K562 (cell line): ENCODE results near the gene CDC45. TPM values are rescaled to one million over a fixed set of nuclear protein-coding genes. Genes with fewer than 3 reads are reported as not detected.

Experiments
- ARHGAP35 ChIP-seq: fragments of 450-650 bp; IDR thresholded peaks from 2 replicates; pipeline ENCODE4 v1.6.1; 2018; ENCODE audit not compliant: partially characterized antibody
- ATF1 ChIP-seq, 2 experiments: fragments of 450-650 bp in 1 of 2; IDR thresholded peaks; 2 replicates each; pipeline ENCODE4 v1.6.1; 2016; ENCODE audit warnings: missing compliant biosample characterization in 1 of 2, missing genetic modification characterization in 1 of 2
- CBX3 ChIP-seq, 2 experiments: IDR thresholded peaks; 1 replicate in 1 of 2; 2 replicates in 1 of 2; pipeline ENCODE4 v1.6.1; 2012; ENCODE audit warnings: inconsistent platforms in 2 of 2, low read length in 2 of 2, borderline replicate concordance in 1 of 2, control low read depth in 1 of 2
- E2F3 ChIP-seq: fragments of 250-450 bp; sonication (Bioruptor Pico); IDR thresholded peaks from 2 replicates; pipeline ENCODE4 v1.4.0; 2020; ENCODE audit warnings: mild to moderate bottlenecking
- GTF2F1 ChIP-seq: IDR thresholded peaks from 2 replicates; pipeline ENCODE4 v1.6.1; 2011; ENCODE audit warnings: low read depth, low read length, improper control_type of control experiment
- HNRNPLL ChIP-seq: fragments of 200-400 bp; formaldehyde crosslinking; IDR thresholded peaks from 2 replicates; pipeline ENCODE4 v1.6.1; 2017; ENCODE audit warnings: low read length, low read depth, mild to moderate bottlenecking; ENCODE audit not compliant: poor library complexity, severe bottlenecking
- KDM1A ChIP-seq, 2 experiments: fragments of 450-650 bp; IDR thresholded peaks; 2 replicates each; pipeline ENCODE4 v1.6.1; 2016; ENCODE audit warnings: mild to moderate bottlenecking in 2 of 2
- MAZ ChIP-seq, 2 experiments: fragments of 450-650 bp in 1 of 2; sonication (generic) in 1 of 2; formaldehyde crosslinking; IDR thresholded peaks in 1 of 2; conservative IDR thresholded peaks in 1 of 2; 2 replicates each; pipeline versions ENCODE4 v1.4.0 to v1.5.0; 2020; ENCODE audit warnings: mild to moderate bottlenecking in 1 of 2, missing genetic modification reagents in 1 of 2
- NONO ChIP-seq, 2 experiments: fragments of 200-400 bp in 1 of 2; fragments of 450-650 bp in 1 of 2; formaldehyde crosslinking in 1 of 2; IDR thresholded peaks; 2 replicates each; pipeline ENCODE4 v1.6.1; 2017; ENCODE audit warnings: low read depth in 2 of 2, mild to moderate bottlenecking in 2 of 2, moderate library complexity in 2 of 2, low read length in 1 of 2
- PRMT5 ChIP-seq: sonication (generic); formaldehyde crosslinking; IDR thresholded peaks from 2 replicates; pipeline ENCODE4 v1.5.0; 2020; ENCODE audit warnings: missing genetic modification reagents
- SNIP1 ChIP-seq: fragments of 450-650 bp; IDR thresholded peaks from 2 replicates; pipeline ENCODE4 v1.7.1; 2017; ENCODE audit warnings: low read depth, mild to moderate bottlenecking
- WHSC1 ChIP-seq: IDR thresholded peaks from one replicate; pipeline ENCODE4 v1.6.1; 2012; ENCODE audit warnings: low read length, control low read depth, inconsistent platforms
- ZHX1 ChIP-seq: fragments of 150-350 bp; conservative IDR thresholded peaks from 2 replicates; pipeline ENCODE4 v1.6.1; 2014; ENCODE audit warnings: low read length
- ZNF324 ChIP-seq: fragments of 250-450 bp; sonication (Bioruptor Pico); IDR thresholded peaks from 2 replicates; pipeline ENCODE4 v1.4.0; 2020; ENCODE audit warnings: mild to moderate bottlenecking
- ZSCAN29 ChIP-seq: fragments of 450-650 bp; IDR thresholded peaks from 2 replicates; pipeline ENCODE4 v1.6.1; 2017
- polyA plus RNA-seq, 8 experiments: library from polyadenylated mRNA; depleted of rRNA in 4 of 8; stranded (reverse) in 5 of 8; unstranded in 3 of 8; fragments of >200 nt; fragmentation: Nextera tagmentation in 2 of 8; fragmentation: Illumina TruSeq in 1 of 8; extraction: Ambion mirVana in 2 of 8; extraction: Trizol in 1 of 8; gene quantifications; 2 replicates each; pipeline versions ENCODE4 v1.2.1 to v1.2.3, GENCODE V29; 2011 to 2014; ENCODE audit warnings: inconsistent platforms in 1 of 8, missing spikeins in 1 of 8
- total RNA-seq, 7 experiments: library from RNA; depleted of rRNA in 6 of 7; stranded (reverse); fragments of >200 nt in 6 of 7; fragmentation: Illumina TruSeq in 2 of 7; extraction: Trizol in 2 of 7; gene quantifications; 2 replicates each; pipeline versions ENCODE4 v1.2.1 to v1.2.3, GENCODE V29; 2011 to 2021; ENCODE audit warnings: low replicate concordance in 1 of 7
- TF ChIP-seq, protein P1 (sequence below): fragments of 200-800 bp; sonication (Bioruptor generic); IDR thresholded peaks from 2 replicates; pipeline ENCODE4 v1.6.1; 2016; ENCODE audit warnings: missing genetic modification characterization, missing compliant biosample characterization
- TF ChIP-seq, protein P2 (sequence below): sonication (generic); formaldehyde crosslinking; IDR thresholded peaks from 2 replicates; pipeline ENCODE4 v1.8.1; 2023; ENCODE audit warnings: mild to moderate bottlenecking, missing genetic modification reagents

The CDC45 gene
- total and polyA plus RNA-seq, 9 of the 15 experiments (the other 6 are each of a cell fraction or from before 2014, with no cell fraction given), result 251 to 580 (median 410) TPM

- TF ChIP-seq NONO (IDR thresholded peaks at IDR 0.05; ENCODE audit: low read depth in 2 of 2, low read length in 1 of 2) (no peak), GTF2F1 (peak; percentile 88), KDM1A (IDR thresholded peaks at IDR 0.05) (no peak), MAZ (CRISPR knock-in tag; conservative IDR thresholded peaks at IDR 0.05 in 1 of 2, IDR thresholded peaks at IDR 0.05 in 1 of 2) (peak; percentile 81 to 97), SNIP1 (no peak), CBX3 (IDR thresholded peaks at IDR 0.05; ENCODE audit: borderline replicate concordance in 1 of 2, low read length in 2 of 2) (no peak), PRMT5 (no peak), ZHX1 (no peak), ZNF324 (CRISPR knock-in tag) (peak; percentile 75), ARHGAP35 (no peak), ZSCAN29 (no peak), E2F3 (CRISPR knock-in tag) (peak; percentile 98), ATF1 (CRISPR knock-in tag; IDR thresholded peaks at IDR 0.05) (no peak), ATF1 (tag; IDR thresholded peaks at IDR 0.05) (peak; percentile 100), WHSC1 (peak; percentile 97), HNRNPLL (peak; percentile 93)
- TF ChIP-seq, protein P1, sequence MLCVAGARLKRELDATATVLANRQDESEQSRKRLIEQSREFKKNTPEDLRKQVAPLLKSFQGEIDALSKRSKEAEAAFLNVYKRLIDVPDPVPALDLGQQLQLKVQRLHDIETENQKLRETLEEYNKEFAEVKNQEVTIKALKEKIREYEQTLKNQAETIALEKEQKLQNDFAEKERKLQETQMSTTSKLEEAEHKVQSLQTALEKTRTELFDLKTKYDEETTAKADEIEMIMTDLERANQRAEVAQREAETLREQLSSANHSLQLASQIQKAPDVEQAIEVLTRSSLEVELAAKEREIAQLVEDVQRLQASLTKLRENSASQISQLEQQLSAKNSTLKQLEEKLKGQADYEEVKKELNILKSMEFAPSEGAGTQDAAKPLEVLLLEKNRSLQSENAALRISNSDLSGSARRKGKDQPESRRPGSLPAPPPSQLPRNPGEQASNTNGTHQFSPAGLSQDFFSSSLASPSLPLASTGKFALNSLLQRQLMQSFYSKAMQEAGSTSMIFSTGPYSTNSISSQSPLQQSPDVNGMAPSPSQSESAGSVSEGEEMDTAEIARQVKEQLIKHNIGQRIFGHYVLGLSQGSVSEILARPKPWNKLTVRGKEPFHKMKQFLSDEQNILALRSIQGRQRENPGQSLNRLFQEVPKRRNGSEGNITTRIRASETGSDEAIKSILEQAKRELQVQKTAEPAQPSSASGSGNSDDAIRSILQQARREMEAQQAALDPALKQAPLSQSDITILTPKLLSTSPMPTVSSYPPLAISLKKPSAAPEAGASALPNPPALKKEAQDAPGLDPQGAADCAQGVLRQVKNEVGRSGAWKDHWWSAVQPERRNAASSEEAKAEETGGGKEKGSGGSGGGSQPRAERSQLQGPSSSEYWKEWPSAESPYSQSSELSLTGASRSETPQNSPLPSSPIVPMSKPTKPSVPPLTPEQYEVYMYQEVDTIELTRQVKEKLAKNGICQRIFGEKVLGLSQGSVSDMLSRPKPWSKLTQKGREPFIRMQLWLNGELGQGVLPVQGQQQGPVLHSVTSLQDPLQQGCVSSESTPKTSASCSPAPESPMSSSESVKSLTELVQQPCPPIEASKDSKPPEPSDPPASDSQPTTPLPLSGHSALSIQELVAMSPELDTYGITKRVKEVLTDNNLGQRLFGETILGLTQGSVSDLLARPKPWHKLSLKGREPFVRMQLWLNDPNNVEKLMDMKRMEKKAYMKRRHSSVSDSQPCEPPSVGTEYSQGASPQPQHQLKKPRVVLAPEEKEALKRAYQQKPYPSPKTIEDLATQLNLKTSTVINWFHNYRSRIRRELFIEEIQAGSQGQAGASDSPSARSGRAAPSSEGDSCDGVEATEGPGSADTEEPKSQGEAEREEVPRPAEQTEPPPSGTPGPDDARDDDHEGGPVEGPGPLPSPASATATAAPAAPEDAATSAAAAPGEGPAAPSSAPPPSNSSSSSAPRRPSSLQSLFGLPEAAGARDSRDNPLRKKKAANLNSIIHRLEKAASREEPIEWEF (CRISPR knock-in tag), result no peak
- TF ChIP-seq, protein P2, sequence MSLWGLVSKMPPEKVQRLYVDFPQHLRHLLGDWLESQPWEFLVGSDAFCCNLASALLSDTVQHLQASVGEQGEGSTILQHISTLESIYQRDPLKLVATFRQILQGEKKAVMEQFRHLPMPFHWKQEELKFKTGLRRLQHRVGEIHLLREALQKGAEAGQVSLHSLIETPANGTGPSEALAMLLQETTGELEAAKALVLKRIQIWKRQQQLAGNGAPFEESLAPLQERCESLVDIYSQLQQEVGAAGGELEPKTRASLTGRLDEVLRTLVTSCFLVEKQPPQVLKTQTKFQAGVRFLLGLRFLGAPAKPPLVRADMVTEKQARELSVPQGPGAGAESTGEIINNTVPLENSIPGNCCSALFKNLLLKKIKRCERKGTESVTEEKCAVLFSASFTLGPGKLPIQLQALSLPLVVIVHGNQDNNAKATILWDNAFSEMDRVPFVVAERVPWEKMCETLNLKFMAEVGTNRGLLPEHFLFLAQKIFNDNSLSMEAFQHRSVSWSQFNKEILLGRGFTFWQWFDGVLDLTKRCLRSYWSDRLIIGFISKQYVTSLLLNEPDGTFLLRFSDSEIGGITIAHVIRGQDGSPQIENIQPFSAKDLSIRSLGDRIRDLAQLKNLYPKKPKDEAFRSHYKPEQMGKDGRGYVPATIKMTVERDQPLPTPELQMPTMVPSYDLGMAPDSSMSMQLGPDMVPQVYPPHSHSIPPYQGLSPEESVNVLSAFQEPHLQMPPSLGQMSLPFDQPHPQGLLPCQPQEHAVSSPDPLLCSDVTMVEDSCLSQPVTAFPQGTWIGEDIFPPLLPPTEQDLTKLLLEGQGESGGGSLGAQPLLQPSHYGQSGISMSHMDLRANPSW (CRISPR knock-in tag), result peak; percentile 99
Observed at GRCh38 chr22:19479355-19480172, at the start of gene CDC45 (continued).
